Neuronal stem cell (in vitro differentiated cells): ENCODE results near the gene TNS3.

Source experiments
- DNase-seq: peaks from one replicate; pipeline ENCODE4 v3.0.0-alpha.2; 2013; ENCODE audit warnings: low spot score
- H2AFZ ChIP-seq: one replicate; pipeline ENCODE4 v1.6.1; 2013; ENCODE audit warnings: mild to moderate bottlenecking, low read length, inconsistent platforms
- H2AK5ac ChIP-seq: 2 replicates; pipeline ENCODE4 v1.6.1; 2013; ENCODE audit warnings: low read depth, mild to moderate bottlenecking, inconsistent platforms, low read length, moderate library complexity, mixed read lengths
- H2BK120ac ChIP-seq: 2 replicates; pipeline ENCODE4 v1.6.1; 2013; ENCODE audit warnings: low read depth, mild to moderate bottlenecking, inconsistent platforms, low read length, moderate library complexity, mixed read lengths
- H2BK12ac ChIP-seq: one replicate; pipeline ENCODE4 v1.6.1; 2013; ENCODE audit warnings: low read length, inconsistent platforms
- H2BK15ac ChIP-seq: 2 replicates; pipeline ENCODE4 v1.6.1; 2013; ENCODE audit warnings: mild to moderate bottlenecking, low read length, inconsistent platforms, mixed read lengths
- H2BK5ac ChIP-seq: one replicate; pipeline ENCODE4 v1.6.1; 2013; ENCODE audit warnings: inconsistent platforms, mild to moderate bottlenecking, low read length, moderate library complexity
- H3K14ac ChIP-seq: one replicate; pipeline ENCODE4 v1.6.1; 2013; ENCODE audit warnings: low read length, inconsistent platforms
- H3K18ac ChIP-seq: 2 replicates; pipeline ENCODE4 v1.6.1; 2013; ENCODE audit warnings: low read length, inconsistent platforms
- H3K23ac ChIP-seq: 2 replicates; pipeline ENCODE4 v1.6.1; 2013; ENCODE audit warnings: low read depth, mild to moderate bottlenecking, mixed read lengths, low read length, inconsistent platforms; ENCODE audit not compliant: poor library complexity
- H3K27ac ChIP-seq: replicated peaks from 3 replicates; pipeline ENCODE4 v1.5.1; 2013; ENCODE audit warnings: low read length, inconsistent platforms
- H3K27me3 ChIP-seq, 3 experiments: 2 replicates each; pipeline ENCODE4 v1.6.1; 2013; ENCODE audit warnings: low read length in 3 of 3, mild to moderate bottlenecking in 2 of 3, inconsistent platforms in 1 of 3, low read depth in 1 of 3, mixed read lengths in 1 of 3, moderate library complexity in 1 of 3; ENCODE audit not compliant: control insufficient read depth in 3 of 3, insufficient read depth in 3 of 3
- H3K36me3 ChIP-seq, 2 donors: replicated peaks in 1 of 2; 2 replicates each; pipeline ENCODE4 v1.6.1; 2013; ENCODE audit warnings: low read length in 2 of 2; ENCODE audit not compliant: control insufficient read depth in 2 of 2, insufficient read depth in 2 of 2
- H3K4ac ChIP-seq: 2 replicates; pipeline ENCODE4 v1.6.1; 2013; ENCODE audit warnings: inconsistent platforms, mild to moderate bottlenecking, low read length, moderate library complexity
- H3K4me1 ChIP-seq, 2 donors: 1 replicate in 1 of 2; 2 replicates in 1 of 2; pipeline ENCODE4 v1.6.1; 2013; ENCODE audit warnings: low read length in 2 of 2, low read depth in 1 of 2; ENCODE audit not compliant: control insufficient read depth in 2 of 2, insufficient read depth in 1 of 2
- H3K4me2 ChIP-seq: one replicate; pipeline ENCODE4 v1.6.1; 2013; ENCODE audit warnings: mild to moderate bottlenecking, low read length, inconsistent platforms; ENCODE audit not compliant: insufficient read depth, poor library complexity, severe bottlenecking
- H3K4me3 ChIP-seq, 2 donors: 2 replicates each; pipeline ENCODE4 v1.5.1; 2013; ENCODE audit warnings: low read length in 2 of 2, mild to moderate bottlenecking in 2 of 2, inconsistent platforms in 1 of 2, moderate library complexity in 1 of 2
- H3K79me1 ChIP-seq: one replicate; pipeline ENCODE4 v1.6.1; 2013; ENCODE audit warnings: low read depth, mild to moderate bottlenecking, inconsistent platforms, low read length, moderate library complexity
- H3K9ac ChIP-seq: one replicate; pipeline ENCODE4 v1.6.1; 2013; ENCODE audit warnings: mild to moderate bottlenecking, low read depth, low read length, inconsistent platforms; ENCODE audit not compliant: poor library complexity
- H3K9me3 ChIP-seq, 2 donors: replicated peaks in 1 of 2; 2 replicates each; pipeline versions ENCODE3 to v1.6.1; 2013; ENCODE audit warnings: low read length in 2 of 2, mild to moderate bottlenecking in 2 of 2, inconsistent platforms in 1 of 2, low read depth in 1 of 2, mixed read lengths in 1 of 2, moderate library complexity in 1 of 2; ENCODE audit not compliant: control insufficient read depth in 2 of 2, insufficient read depth in 1 of 2
- H4K8ac ChIP-seq: one replicate; pipeline ENCODE4 v1.6.1; 2013; ENCODE audit warnings: low read depth, mild to moderate bottlenecking, inconsistent platforms, low read length, moderate library complexity
- H4K91ac ChIP-seq: one replicate; pipeline ENCODE4 v1.6.1; 2013; ENCODE audit warnings: low read length, low read depth, mild to moderate bottlenecking, inconsistent platforms; ENCODE audit not compliant: poor library complexity
- WGBS, 2 donors: extraction: QIAGEN DNeasy Blood & Tissue Kit; methylation state at CpG; one replicate each; pipeline ENCODE4 v1.1.7; 2013; ENCODE audit warnings: missing lambda C conversion rate in 2 of 2, mixed read lengths in 1 of 2; ENCODE audit not compliant: insufficient read length in 2 of 2, insufficient replicate concordance in 1 of 2; ENCODE audit errors: extremely low coverage in 2 of 2; 5-methylcytosine and 5-hydroxymethylcytosine counted together

TNS3 gene

DNA sequence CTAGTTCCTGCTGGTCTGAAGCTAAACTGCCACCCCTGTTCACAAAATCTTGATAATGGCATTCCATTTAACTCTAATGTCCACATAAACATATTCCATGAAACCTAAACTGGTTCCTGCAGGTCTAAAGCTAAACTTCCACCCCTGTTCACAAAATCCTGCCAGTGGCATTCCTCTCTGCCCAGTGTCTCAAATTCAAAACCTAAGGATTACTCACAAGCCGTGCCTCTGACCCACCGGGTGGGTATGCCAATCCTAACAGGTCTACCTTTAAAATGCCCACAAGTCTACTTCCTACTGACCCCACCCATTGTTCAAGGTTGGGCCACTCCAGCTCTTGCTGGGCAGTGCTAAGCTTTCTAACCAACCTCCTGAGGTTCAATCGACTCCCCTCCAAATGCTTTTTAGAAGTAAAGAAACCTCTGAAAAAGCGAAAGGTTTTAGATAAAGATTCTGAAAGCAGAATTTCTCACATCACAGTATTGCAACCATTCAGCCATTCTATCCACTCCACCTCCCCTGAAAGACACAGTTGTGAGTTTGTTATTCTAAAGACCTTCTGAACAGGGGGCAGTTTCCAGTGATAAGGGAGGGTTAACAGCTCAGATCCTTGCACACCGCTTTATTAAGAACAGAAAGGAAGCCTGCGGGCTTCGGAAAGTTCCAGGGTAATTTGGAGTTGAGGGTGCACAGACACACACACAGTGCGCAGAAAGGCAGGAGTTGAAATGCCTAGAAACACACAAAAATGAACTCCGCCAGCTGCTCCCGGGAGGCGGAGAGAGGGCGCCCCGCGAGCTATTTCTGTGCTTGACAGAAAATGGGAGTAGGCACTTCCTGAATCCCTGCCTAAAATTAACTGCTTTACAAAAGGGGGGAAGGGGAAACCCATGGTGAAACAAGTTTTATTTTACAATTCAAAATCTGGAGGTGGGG, 87.7 kb downstream of the TNS3 start:
- DNase-seq: no peak
- no CpG with 5 or more reads among the region's 14 CpGs for WGBS, 2 donors

DNA sequence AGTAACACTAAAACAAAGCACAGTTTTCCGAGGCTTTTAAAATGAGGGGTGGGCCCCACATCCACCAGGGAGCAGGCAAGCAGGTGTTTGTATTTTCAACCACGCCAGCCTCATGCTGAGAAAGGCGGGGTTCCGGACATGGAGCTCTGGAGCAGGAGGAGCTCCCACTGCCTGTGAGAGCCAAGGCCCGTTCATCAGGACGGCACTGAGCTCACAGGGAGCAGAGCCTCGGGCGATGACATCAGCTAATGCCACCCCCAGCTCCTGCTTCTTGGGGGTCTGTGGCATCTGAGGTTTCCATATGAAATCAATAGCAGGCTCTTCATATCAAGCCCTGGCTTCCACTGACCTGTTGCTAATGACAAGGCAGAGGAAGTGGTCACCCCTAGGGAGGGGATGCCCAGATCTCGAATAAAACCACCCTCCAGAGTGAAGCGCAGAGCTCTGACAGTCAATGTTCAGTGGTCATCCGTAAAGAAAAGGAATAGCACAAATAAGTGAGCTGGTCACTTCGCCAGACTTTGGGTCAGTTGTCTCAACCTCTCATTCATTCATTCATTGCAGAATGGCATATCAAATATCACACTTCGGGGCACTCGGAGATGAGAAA, 89.1 kb downstream of the TNS3 start:
- Histone ChIP-seq H3K27me3 (no peaks in the 10 kb centered on the region), H2BK12ac (no peak overlapping the region), H2AFZ (no peak overlapping the region), H3K23ac (no peak overlapping the region), H3K4me2 (no peak overlapping the region), H3K9ac (no peak overlapping the region), H2AK5ac (no peak overlapping the region), H3K4me1 (peaks cover 20 to 65% of the 10 kb centered on the region in 2 donors), H3K4me3 (no peak overlapping the region), H2BK15ac (no peak overlapping the region), H2BK120ac (no peak overlapping the region), H4K8ac (no peak overlapping the region), H3K14ac (no peak overlapping the region), H3K9me3 (no peaks in the 10 kb centered on the region), H3K18ac (no peak overlapping the region), H3K27ac (no peak overlapping the region), H2BK5ac (no peak overlapping the region), H4K91ac (no peak overlapping the region), H3K36me3 (no peaks in the 10 kb centered on the region), H3K79me1 (peaks cover 8% of the 10 kb centered on the region), H3K4ac (no peak overlapping the region)
- no CpG with 5 or more reads among the region's 14 CpGs for WGBS, 2 donors
- no peak for DNase-seq

More for the DNA sequence above, 87.7 kb downstream of the TNS3 start:
- H3K4me2 ChIP-seq: no peak overlapping the region
- no peak overlapping the region for H3K18ac ChIP-seq
- no peak overlapping the region for H3K14ac ChIP-seq
- no peak overlapping the region for H3K23ac ChIP-seq
- no peaks in the 10 kb centered on the region for H3K9me3 ChIP-seq
- H3K4me1 ChIP-seq: peaks cover 17 to 65% of the 10 kb centered on the region in 2 donors
- H2BK5ac ChIP-seq: no peak overlapping the region
- H3K4ac ChIP-seq: no peak overlapping the region
- no peak overlapping the region for H4K8ac ChIP-seq
- peak overlapping the region; percentile 58 for H2AFZ ChIP-seq
- H4K91ac ChIP-seq: no peak overlapping the region
- no peak overlapping the region for H2AK5ac ChIP-seq
- H2BK15ac ChIP-seq: no peak overlapping the region
- peaks cover 8% of the 10 kb centered on the region for H3K79me1 ChIP-seq
- H3K4me3 ChIP-seq: no peak overlapping the region
- peak overlapping the region; percentile 55 for H3K27ac ChIP-seq
- H2BK12ac ChIP-seq: no peak overlapping the region
- no peak overlapping the region for H3K9ac ChIP-seq
- no peak overlapping the region for H2BK120ac ChIP-seq
- H3K27me3 ChIP-seq: no peaks in the 10 kb centered on the region
- H3K36me3 ChIP-seq: no peaks in the 10 kb centered on the region

DNA sequence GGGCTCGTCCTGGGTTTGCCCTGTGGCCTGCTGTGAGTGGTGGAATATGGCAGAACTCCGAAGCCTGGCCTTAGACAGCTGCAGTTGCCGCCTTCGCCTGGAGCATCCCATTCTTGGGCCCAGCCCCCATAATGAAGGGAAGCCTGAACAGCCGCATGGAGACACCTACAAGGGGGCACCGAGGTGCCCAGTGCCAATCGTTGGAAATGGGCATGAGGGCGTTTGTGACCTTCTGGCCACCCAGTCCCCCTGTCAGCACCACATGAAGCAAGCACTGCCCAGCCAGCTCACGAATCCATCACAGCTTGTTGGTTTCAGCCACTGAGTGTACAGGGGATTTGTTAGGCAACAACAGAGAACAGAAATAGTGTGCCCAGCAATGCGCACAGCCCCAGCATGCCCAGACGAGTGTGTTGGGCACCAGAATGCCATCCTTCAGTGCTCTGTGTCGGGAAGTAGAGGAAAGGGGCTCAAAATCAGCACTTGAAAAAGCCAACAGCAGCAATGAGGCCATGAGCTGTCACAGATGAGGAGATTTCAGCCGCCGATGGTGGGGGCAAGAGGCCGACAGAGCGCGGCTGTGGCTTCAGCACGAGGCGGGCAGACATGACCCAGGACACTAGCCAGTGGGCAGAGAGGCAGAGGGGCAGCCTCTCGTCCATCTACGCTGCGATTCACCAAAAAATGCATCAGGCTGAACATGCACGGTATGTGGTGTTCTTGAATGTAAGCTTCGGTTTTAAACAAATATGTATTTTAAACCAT, 91.2 kb downstream of the TNS3 start:
- no peak overlapping the region for H3K14ac ChIP-seq
- peaks cover 10% of the 10 kb centered on the region for H3K79me1 ChIP-seq
- no peak for DNase-seq
- H3K27ac ChIP-seq: no peak overlapping the region
- H2BK120ac ChIP-seq: no peak overlapping the region
- peaks cover 2 to 3% of the 10 kb centered on the region in 2 donors for H3K9me3 ChIP-seq
- peak overlapping the region; percentile 65 for H2AK5ac ChIP-seq
- no peak overlapping the region for H4K8ac ChIP-seq
- no peak overlapping the region for H3K4me2 ChIP-seq
- H4K91ac ChIP-seq: peak overlapping the region; percentile 31
- H3K18ac ChIP-seq: peak overlapping the region; percentile 76
- no peak overlapping the region for H3K4me3 ChIP-seq
- H3K23ac ChIP-seq: no peak overlapping the region
- no peak overlapping the region for H2BK12ac ChIP-seq
- peak overlapping the region; percentile 9 for H2BK15ac ChIP-seq
- H3K36me3 ChIP-seq: peaks cover 0 to 3% of the 10 kb centered on the region in 2 donors
- WGBS, 2 donors: no CpG with 5 or more reads among the region's 24 CpGs
- no peak overlapping the region for H3K4ac ChIP-seq
- no peak overlapping the region for H3K9ac ChIP-seq
- no peak overlapping the region for H2AFZ ChIP-seq
- H2BK5ac ChIP-seq: peak overlapping the region; percentile 19
- no peaks in the 10 kb centered on the region for H3K27me3 ChIP-seq
- H3K4me1 ChIP-seq: peaks cover 7 to 60% of the 10 kb centered on the region in 2 donors
